HG03039 (cell line): ENCODE data around the gene TBXT.
A peak's percentile ranks its signal among the peaks of the same experiment; 100 is the strongest.
"Not testable (repeated sequence)": the region's sequence is repeated elsewhere in the genome, so short reads cannot be mapped to it uniquely, and the experiment has no call there.

Source experiments
- ATAC-seq: cut with Tn5 transposase; IDR thresholded peaks from one replicate; pipeline ENCODE4 v1.9.1; 2021; ENCODE audit warnings: mild to moderate bottlenecking, moderate library complexity; ENCODE audit not compliant: unreplicated experiment

The TBXT gene

GRCh38 chr6:166172546-166172945, 4.9 kb upstream of the TBXT start:
- no peak for ATAC-seq

DNA sequence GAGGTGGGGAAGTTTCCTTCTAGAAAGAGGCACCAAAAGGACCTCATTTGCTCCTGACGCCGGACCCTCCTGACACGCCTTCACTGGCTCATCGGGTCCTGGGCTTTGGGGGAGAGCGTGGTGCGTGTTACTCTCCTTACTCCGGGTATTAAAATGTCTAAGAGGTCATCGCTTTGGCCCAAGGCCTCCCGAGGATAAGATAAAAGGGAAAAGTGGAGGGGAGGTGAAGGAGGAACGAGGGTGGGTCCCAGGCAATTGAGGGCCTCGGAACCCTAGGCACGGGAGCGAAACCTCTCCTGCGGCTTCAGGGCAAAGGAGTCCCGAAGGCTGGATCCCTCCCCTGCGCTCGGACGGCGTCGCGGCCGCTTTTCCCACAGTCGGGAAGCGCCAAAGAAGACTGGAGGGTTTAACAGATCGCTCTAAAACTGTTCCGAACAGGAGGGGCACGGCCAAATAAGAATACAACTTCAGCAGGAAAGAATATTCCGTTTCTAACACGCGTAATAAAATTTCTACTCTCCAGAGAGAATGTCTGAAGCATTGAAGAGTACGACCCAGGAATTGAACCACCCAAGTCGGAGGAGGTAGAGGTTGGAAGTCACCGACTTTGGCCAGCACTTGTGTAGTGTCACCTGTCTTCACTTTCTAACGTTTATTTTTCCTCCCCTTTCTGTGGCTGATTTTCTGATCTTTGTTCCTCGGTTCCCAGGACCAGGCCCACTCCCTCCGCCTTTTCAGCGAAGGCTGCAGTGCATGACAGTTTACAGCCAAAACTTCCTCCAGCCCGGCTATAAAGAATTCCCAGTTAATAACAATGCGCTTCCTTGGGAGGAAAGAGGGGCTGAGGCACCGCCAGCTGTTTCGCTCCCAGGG, 2.1 kb upstream of the TBXT start:
- no peak for ATAC-seq

GRCh38 chr6:166168616-166169548, 1.2 kb upstream of the TBXT start:
- no peak for ATAC-seq

DNA sequence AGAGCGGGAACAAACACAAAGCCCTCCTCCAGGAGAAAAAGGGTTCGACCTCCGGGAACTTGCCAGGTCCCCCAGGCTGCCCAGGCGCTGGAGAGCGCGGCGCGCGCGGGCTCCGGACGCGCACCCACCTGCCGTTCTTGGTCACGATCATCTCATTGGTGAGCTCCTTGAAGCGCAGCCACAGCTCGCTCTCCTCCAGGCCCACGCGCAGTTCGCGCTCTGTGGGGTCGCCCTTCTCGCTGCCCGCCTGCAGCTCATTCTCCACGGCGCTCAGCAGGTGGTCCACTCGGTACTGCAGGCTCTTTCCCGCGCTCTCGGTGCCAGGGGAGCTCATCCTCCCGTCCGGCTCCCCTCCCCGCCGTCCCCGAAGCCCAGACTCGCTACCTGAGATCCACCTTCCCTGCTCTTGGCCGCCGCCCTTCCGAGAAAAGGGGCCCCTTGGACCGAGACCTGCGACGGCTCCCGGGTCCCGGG, 356 bp downstream of the TBXT start:
- ATAC-seq: no peak

DNA sequence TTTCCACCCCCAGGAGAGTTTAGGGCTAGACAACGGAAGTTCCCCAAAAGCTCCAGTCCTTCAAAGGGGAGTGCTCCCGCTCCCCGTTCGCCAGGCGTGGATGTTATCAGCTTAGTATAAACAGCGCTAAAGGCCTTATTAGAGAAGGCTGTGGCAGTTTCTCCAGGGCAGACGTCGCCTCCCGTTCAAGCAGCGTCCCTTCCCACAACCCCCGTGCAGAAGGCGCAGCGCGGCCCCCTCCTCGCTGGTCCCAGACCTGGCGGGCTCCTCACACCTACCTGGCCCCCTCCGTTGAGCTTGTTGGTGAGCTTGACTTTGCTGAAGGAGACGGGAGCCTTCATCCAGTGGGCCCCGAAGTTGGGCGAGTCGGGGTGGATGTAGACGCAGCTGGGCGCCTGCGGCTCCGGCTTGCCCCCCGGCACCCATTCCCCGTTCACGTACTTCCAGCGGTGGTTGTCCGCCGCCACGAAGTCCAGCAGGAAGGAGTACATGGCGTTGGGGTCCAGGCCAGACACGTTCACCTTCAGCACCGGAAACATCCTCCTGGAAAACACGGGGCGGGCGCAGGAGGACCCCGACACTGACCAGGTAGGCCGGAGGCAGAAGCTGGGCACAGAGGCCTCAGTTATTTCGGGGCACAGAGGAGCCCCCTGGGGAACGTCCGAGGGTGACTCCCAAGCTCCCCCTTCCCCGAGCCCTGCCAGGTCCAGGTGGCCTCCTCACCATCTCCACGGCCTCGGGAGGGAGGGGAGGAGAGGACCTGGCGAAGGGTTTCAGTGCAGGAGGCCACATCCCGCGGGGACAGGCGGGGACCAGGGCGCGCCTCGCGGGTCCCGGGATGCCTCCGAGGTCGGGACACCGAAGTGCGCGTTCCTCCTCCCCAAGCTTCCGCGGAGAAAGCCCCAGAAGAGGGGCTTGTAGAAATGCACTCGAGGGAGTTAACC, 1.1 kb downstream of the TBXT start:
- ATAC-seq: no peak

GRCh38 chr6:166165558-166166313, 1.9 kb downstream of the TBXT start:
- ATAC-seq: no peak

DNA sequence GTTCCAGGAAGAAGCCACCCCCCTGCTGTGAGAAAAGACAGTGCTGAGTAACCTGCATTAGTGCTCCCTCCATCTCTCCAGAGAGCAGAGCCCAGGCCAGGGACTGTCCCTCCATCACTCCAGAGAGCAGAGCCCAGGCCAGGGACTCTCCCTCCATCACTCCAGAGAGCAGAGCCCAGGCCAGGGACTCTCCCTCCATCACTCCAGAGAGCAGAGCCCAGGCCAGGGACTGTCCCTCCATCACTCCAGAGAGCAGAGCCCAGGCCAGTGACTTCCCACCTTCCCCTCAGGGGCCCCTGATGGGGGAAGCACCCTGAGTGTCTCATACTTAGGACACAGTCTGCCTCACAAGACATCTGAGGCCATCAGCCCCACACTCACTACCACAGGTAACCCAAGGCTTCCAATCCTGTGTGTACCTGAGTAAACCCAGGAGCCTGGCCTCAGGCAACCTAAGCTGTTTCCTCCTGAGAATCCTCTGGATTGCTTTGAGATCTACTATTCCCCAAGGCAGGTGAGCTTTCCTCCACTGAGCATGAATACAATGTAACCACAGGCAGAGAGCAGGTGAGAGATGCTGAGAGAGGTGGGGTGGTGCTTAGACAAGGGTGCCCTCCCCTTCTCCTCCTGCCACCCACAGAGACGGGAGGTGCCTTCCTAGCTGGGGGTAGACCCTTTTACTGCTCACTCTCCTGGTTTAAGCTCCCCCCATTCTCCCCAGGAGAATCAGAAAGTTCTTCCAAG, 4.9 kb downstream of the TBXT start:
- ATAC-seq: peak; percentile 97

- no peak for ATAC-seq
Observed at GRCh38 chr6:166157930-166158617, 9.6 kb downstream of the TBXT start.

DNA sequence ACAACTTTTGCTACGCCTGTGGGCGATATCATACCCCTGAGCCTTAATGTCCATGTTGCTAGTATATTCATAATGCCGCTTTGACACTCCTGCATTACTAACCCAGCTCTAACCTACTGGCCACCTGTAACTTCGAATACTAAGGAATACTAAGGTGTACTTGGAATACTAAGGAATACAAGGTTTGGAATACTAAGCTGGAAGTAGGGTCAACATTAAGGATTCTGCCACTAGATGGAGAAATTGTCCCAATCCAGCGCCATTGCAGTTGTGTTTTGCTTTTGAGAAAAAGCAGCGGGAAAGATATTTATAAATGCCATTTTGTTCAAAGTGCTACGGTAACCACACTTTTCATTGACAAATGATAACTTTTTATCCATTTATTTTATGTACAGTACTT, 10.7 kb downstream of the TBXT start:
- ATAC-seq: no peak

- no peak for ATAC-seq
Observed at GRCh38 chr6:166153966-166154365, 13.7 kb downstream of the TBXT start.

- ATAC-seq: no peak
Observed at GRCh38 chr6:166152660-166153059, 15.0 kb downstream of the TBXT start.

DNA sequence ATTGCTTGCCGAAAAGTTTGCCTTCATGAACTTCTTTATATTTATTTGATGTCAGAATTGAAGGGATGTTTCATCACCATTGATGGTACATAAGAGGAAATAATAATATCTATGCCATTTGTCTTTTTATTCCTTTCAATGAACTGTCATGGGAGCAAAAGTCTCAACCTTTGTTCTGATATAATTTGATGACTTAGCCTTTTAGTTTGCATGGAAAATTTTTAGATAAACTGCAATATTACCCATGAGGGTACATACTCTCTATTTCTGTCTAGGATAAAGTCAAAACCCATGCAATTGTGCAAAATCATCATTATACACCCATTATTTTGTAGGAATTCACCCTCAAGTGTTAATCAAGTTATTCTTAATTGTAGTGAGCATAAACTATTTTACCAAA, 15.9 kb downstream of the TBXT start:
- no peak for ATAC-seq

- ATAC-seq: no peak
Observed at GRCh38 chr6:166145751-166146150, 21.9 kb downstream of the TBXT start.

DNA sequence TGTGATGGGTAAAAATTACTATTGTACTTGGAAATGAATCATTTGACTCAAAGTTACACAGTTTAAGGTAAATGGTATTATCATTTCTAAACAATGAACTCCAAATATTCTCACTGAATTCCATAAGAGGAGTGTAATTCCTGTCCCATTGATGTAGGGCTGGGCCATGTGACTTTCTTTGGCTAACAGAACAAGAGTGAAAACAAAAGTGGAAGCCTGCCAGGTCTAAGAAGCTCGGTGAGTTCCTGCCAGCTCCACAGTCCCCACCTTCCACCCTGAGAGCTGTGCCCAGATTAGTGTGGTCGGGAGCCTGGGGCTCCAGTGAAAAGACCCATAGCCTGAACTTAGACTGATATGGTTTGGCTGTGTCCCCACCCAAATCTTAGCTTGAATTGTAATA, 24.6 kb downstream of the TBXT start:
- no peak for ATAC-seq

GRCh38 chr6:166127624-166128472, 39.8 kb downstream of the TBXT start:
- no peak for ATAC-seq

- not testable (repeated sequence) for ATAC-seq
Observed at GRCh38 chr6:166123115-166123514, 44.5 kb downstream of the TBXT start.

GRCh38 chr6:166121726-166122125, 45.9 kb downstream of the TBXT start:
- no peak for ATAC-seq
